Measurements from ENCODE around the gene HOXA3.

- no peak for TF ChIP-seq CTCF (IDR thresholded peaks at IDR 0.05)
- no peak for TF ChIP-seq JUND (IDR thresholded peaks at IDR 0.05)
- TF ChIP-seq NFIC (IDR thresholded peaks at IDR 0.05; ENCODE audit: borderline replicate concordance) = no peak
- no peak for TF ChIP-seq REST (IDR thresholded peaks at IDR 0.05; ENCODE audit: low read depth, low read length)
Observed at GRCh38 chr7:27142580-27143022, 9.8 kb downstream of the HOXA3 start.
